SIG-M5 (cell line): ENCODE data around the gene SELPLG.
"Not testable (repeated sequence)": the region's sequence is repeated elsewhere in the genome, so short reads cannot be mapped to it uniquely, and the experiment has no call there.

Experiments used
- DNase-seq: peaks from one replicate; lab custom pipeline; 2025; lab: John Stamatoyannopoulos, UW

SELPLG gene

DNA sequence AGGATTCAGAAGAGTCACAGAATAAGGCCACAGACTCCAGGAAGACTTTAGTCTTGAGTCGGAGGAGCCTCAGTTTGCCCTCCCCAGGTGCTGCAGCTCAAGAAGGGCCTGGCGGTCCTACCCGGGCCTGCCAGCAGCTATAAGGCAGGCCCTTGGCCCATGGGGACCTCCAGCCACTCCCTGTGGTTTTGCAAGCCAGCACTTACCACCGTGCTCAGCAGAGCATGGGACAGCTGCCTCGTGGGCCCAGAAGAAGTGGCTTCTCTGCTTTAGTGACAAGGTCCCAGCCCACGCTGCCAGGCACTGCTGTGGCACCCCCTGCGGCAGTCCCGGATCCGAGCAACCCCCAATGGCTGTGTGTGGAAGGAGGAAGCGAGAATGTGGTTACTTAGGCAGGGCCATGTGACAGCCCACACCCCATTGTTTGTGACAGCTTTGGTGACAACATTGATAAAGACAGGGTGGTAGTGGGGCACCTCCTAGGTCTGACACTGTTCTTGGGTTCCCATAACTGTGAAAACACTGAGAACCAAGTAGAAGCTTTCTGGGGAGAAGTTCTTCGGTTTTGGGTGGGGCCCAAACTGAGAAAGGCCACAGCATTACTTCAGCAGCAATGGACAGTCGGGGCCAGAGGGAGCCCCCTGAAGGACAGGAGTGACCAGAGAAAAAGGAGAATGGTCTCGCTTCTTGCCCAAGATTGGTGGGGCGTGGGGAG lies at the start of gene SELPLG:
Gene SELPLG (minus strand): TSS at position 361 of the 715 bp plus-strand sequence. CDS start 9,587 bp downstream, outside the sequence.
- DNase-seq = peak; percentile 98

GRCh38 chr12:108681317-108681716 lies 47.6 kb upstream of the SELPLG start:
- DNase-seq = no peak

DNA sequence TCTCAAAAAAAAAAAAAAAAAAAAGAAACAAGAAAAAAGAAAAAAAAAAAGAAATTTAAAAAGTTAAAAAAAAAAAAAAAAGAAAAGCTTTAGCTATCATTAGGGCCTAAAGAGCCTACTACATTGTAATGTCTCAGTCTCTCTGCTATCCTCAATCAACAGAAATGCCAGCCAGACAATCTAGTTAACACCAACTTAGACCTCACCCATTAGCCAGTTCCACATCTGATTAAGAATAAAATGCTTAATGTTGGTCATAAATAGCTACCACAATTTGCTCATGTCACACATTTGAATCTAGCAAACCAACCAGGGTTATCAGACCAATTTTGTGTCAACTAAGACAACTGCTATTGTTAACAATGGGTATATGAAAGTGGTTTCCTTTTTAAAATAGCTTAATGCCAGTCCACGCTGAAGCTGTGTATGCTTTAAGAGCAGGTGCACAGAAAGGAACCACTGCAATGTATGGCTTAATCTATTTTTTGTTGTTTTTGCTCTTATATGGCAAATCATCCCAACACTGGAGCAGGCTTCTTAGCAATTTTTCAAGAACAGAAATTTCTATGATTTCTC lies 45.5 kb upstream of the SELPLG start:
- DNase-seq = no peak

- no peak for DNase-seq
Observed at GRCh38 chr12:108678104-108678730, 44.5 kb upstream of the SELPLG start.

GRCh38 chr12:108677381-108677780 lies 43.7 kb upstream of the SELPLG start:
- no peak for DNase-seq

DNA sequence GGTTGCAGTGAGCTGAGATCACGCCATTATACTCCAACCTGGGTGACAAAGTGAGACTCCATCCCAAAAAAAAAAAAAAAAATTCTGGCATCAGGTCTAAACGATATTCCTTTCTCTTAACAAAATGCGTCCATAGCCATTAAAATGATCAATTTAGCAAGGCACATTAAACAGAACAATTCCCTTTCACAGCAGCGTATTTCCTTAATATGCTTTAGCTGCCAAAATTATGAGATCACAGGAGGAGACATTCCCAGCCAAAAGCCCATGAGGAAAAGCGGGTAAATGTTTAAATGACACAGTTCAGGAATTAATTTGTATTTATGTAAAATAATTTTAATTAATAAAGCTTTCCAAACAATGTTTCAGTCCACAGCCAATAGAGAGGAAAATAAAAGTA lies 43.0 kb upstream of the SELPLG start:
- no peak for DNase-seq

DNA sequence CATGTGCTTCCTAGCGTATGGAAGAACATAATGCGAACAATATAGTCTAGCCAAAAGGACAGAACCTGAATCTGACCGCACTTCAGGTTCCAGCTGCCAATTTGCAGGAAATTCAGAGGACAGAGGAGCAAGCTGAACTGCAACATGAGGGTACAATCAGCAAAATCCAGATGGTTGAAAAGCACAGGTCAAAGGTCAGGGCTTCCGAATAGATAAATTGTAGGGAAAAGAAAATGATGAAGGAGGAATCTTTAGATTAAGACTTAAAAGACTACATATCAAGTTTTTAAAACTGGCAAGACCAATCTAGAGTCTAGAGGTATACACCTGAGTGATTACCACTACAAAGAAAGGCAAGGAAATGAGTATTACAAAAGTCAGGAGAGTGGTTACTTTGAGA lies 42.1 kb upstream of the SELPLG start:
- no peak for DNase-seq

GRCh38 chr12:108672054-108672453 lies 38.4 kb upstream of the SELPLG start:
- DNase-seq = no peak

- no peak for DNase-seq
Observed at GRCh38 chr12:108671110-108671509, 37.4 kb upstream of the SELPLG start.

DNA sequence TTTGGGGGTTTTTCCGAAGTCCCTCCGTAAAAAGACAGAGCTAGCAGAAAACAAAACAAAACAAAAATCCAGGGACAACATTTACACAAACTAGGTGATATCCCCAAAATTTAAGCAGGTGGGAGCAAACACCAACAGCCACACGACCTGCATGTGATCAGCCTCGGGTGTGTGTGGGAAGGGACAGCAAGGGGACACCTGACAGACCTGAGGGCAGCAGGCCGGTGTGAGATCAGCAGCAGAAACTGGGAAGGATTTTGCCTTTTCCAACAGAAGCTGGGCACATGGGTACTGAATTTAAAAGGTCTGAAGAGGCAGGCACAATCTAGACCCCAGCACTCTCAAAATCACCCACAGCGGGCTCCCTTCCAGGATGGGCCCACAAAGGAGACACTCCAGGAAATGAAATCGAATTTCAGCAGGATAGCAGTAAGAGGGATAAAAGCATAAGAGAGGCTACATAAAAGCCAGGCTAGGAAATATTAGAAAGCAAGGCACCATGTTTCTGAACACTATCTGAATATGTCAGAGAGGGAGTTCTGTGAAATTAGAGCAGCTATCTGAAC lies 36.5 kb upstream of the SELPLG start:
- no peak for DNase-seq

DNA sequence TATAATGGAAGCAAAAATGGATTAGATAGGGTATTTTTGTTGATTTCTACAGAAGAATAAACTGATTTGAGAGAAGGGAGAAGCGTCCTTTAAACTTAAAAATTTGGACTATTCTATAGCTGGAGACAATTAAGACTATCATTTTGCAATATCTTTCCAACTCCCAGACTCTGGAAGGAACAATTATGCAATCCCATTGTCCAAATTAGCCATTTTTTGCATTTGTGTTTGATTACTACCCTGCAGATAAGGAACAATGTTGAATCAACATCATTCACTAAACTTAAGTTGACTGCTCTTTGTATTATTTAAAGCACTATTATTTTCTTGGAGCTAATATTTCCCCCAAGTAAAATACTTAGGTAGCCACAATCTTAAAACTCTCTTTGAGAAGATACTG lies 34.8 kb upstream of the SELPLG start:
- DNase-seq = no peak

GRCh38 chr12:108668063-108668462 lies 34.4 kb upstream of the SELPLG start:
- DNase-seq = no peak

DNA sequence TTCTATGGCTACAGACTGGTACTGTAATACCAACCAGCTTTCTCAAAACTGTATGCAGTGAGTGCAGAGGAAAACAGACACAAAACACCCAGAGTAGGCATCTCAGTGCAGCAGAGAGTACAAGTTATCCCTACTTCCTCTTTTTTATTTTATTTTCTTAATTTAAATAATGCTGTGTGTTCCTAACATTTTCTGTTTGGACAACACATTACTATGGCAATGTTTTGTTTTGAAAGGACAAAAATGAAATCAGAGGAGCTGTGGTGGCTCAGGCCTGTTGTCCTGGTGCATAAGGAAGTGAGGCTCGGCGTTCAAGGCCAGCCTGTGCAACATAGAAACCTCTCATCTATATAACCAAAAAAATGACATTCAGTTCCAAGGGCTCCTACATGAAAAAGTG lies 33.7 kb upstream of the SELPLG start:
- no peak for DNase-seq

GRCh38 chr12:108666401-108666881 lies 32.7 kb upstream of the SELPLG start:
- no peak for DNase-seq

DNA sequence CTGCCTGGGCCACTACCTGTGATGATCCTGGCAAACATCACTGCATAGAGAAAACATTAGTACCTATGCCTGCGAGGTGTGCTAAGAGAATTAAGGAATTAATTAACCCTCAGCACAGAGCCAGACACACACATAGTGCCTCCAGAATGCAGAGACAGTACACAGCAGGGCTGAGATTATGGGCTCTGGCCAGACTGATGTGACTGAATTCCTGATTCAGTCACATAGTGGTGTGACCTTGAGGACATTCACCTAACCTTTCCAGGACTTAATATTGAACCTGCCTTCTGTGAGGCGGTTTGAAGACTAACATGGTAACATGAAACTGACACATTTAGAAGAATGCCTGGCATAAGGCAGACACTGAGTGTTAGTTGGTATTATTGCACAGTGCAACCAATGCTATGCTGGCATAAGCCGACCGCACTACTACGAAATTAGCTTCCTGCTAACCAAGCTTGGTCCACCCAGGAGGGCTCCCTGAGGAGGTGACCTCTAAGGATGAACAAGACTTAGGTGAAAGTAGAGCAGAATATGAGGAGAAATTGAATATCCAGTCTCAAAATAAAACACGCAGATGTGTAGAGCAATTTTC lies 32.0 kb upstream of the SELPLG start:
- DNase-seq = no peak

DNA sequence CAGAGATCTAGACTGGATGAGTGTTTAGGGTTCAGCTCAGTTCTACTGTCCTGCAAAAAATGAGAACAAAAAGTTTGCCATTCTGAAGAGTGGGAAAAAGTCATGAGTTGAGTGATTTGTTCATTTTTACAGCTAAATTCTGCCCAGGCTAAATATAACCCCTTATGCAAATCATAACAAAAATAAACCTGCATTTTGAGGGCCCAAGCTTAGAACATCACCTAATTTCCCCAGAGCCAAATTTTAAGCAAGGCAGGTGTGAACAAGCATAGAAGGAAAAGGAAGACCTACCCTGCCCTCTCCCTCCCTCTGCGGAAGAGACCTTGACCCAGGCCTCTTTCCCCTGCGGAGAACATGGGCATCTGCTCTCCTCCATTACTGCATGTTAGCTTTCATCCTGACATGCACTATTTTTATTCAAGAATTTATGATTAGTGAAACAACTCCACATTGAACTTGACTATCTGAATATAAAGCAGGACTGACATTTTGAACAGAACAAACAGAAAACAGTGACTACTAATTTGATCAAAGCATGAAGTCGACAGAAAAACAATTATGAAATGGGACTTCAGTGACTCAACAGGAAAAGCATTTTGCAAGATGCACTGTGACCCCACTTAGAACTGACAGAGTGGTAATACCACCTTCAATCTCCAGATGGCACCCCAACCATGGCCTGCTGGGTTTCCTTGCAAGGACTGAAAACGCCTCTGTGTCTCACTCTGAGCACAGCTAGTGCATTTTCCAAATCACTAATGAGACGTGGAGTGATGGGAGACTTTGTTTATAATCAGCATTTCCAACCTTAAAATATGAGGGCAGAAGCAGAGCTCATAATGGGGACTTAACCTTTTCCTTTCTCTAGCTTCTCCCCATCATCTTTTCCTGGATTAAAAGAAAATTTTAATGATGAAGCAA lies 30.9 kb upstream of the SELPLG start:
- DNase-seq = peak; percentile 81

DNA sequence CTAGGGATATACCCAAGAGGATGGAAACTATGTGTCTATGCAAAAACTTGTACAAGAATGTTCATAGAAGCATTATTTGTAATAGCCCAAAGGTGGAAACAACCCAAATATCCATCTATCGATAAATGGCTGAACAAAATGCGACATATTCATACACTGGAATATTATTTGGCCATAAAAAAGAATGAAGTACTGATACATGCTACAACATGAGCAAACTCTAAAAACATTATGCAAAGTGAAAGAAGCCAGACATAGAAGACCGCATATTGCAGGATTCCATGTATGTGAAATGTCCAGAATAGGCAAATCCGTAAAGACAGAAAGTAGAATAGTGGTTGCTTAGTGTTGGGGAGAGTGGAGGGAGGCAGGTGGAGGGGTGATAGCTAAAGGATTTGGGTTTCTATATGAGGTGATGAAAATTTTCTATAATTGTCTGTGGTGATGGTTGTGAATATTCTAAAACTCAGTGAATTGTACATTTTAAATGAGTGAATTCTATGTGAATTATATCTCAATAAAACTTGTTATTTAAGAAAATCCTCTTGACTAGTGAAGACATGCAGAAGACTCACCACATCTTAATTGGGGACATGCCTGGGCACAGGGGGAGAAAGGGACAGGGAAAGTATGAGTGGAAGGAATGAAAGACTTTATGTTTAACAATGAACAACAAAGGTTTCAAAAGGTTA lies 29.8 kb upstream of the SELPLG start:
- DNase-seq = no peak

DNA sequence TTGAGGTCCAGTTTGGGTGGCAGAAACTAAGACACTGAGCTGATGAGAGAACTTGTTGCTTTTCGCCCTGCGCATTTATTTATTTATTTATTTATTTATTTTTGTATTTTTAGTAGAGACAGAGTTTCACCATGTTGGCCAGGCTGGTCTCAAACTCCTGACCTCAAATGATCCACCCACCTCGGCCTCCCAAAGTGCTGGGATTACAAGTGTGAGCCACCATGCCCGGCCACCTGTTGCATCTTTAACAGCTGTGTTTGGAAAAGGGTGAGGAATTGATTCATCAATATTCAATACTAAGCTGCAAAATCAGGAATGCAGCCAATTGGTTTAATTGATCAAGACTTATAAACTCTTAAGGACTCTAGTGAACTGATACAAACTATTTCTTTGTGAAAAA lies 24.4 kb upstream of the SELPLG start:
- not testable (repeated sequence) for DNase-seq

- no peak for DNase-seq
Observed at GRCh38 chr12:108657130-108657745, 23.5 kb upstream of the SELPLG start.

GRCh38 chr12:108656247-108656646 lies 22.6 kb upstream of the SELPLG start:
- not testable (repeated sequence) for DNase-seq
